ENCODE data around the gene WDR12. TPM values are rescaled to one million over a fixed set of nuclear protein-coding genes. Genes with fewer than 3 reads are reported as not detected.

The WDR12 gene
- total and polyA plus RNA-seq, 2 of the 13 experiments (the other 11 are each of a cell fraction or from before 2014, with no cell fraction given): 94.4 to 216 TPM

- TF ChIP-seq ZNF784 (CRISPR knock-in tag; IDR thresholded peaks at IDR 0.05; ENCODE audit: borderline replicate concordance) (no peak), KLF13 (CRISPR knock-in tag; IDR thresholded peaks at IDR 0.05) (no peak), RAD51 (IDR thresholded peaks at IDR 0.05; ENCODE audit: borderline replicate concordance) (no peak), SP140L (CRISPR knock-in tag; IDR thresholded peaks at IDR 0.05; ENCODE audit: borderline replicate concordance) (no peak)
These were observed 27.3 kb downstream of the WDR12 start (continued) for GRCh38 chr2:202883987-202884675.

- Histone ChIP-seq H3K36me3 (replicated peaks in 1 of 2; ENCODE audit: control insufficient read depth in 1 of 2, insufficient read depth in 2 of 2, low read length in 2 of 2) (peaks cover 14 to 63% of the 10 kb centered on the region in 2 experiments), H3K9me3 (ENCODE audit: low read length) (no peaks in the 10 kb centered on the region), H4K20me1 (ENCODE audit: insufficient read depth, low read length) (no peaks in the 10 kb centered on the region), H2AFZ (ENCODE audit: low read length) (no peak overlapping the region), H3K27ac (ENCODE audit: extremely low read length, insufficient read depth, low read length) (peak overlapping the region; percentile 34), H3K4me3 (replicated peaks in 1 of 3; ENCODE audit: insufficient read depth in 1 of 3, low read depth in 2 of 3, low read length in 3 of 3) (no peak overlapping the region), H3K79me2 (ENCODE audit: insufficient read depth, low read length) (no peaks in the 10 kb centered on the region), H3K9ac (ENCODE audit: insufficient read depth, low read depth, low read length) (no peak overlapping the region), H3K4me2 (ENCODE audit: low read depth, low read length) (no peak overlapping the region), H3K27me3 (ENCODE audit: control insufficient read depth in 1 of 2, insufficient read depth in 2 of 2, low read length in 2 of 2) (no peaks in the 10 kb centered on the region), H3K4me1 (ENCODE audit: insufficient read depth, low read length) (peaks cover 10% of the 10 kb centered on the region)
- in situ Hi-C loops (cut with HindIII; ENCODE audit: extremely low pct_ligation_motif_present, low pct_unique_long_range_greater_than_20kb): no loop called here
- ChIA-PET CTCF (ENCODE audit: low intra/inter-chr PET ratio, low total read pairs) (no interaction called here), POLR2A (no interaction called here)
- peak; percentile 62 for DNase-seq (ENCODE audit: low spot score)
- FAIRE-seq: no peak
- ATAC-seq: peak; percentile 76
- 39% methylated on average over 4 of the region's 4 CpGs for WGBS (ENCODE audit: low lambda C conversion rate)
- BruUV-seq (replicated peaks): no TSS peak
- intact Hi-C loops (cut with micrococcal nuclease; ENCODE audit: unreplicated experiment): no loop called here
- TF ChIP-seq ZNF329 (CRISPR knock-in tag; IDR thresholded peaks at IDR 0.05; ENCODE audit: low read depth) (no peak), RBM39 (IDR thresholded peaks at IDR 0.05; ENCODE audit: low read depth, low read length, poor library complexity, severe bottlenecking) (no peak), RARA (CRISPR knock-in tag; IDR thresholded peaks at IDR 0.05) (peak; percentile 88), ZNF597 (CRISPR knock-in tag; IDR thresholded peaks at IDR 0.05) (no peak), ZNF576 (CRISPR knock-in tag; IDR thresholded peaks at IDR 0.05) (no peak), CSRNP1 (CRISPR knock-in tag; IDR thresholded peaks at IDR 0.05) (no peak), HNF1A (IDR thresholded peaks at IDR 0.05; ENCODE audit: low read depth) (no peak), HNF1A (CRISPR knock-in tag; IDR thresholded peaks at IDR 0.05; ENCODE audit: borderline replicate concordance) (no peak), ZNF782 (CRISPR knock-in tag; IDR thresholded peaks at IDR 0.05; ENCODE audit: borderline replicate concordance) (no peak)
These were observed 29.9 kb downstream of the WDR12 start for GRCh38 chr2:202881570-202881969.
